ENCODE measurements around the gene KCTD5.
A peak's percentile ranks its signal among the peaks of the same experiment; 100 is the strongest.
"Not testable (repeated sequence)": the region's sequence is repeated elsewhere in the genome, so short reads cannot be mapped to it uniquely, and the experiment has no call there.

KCTD5 gene

DNA sequence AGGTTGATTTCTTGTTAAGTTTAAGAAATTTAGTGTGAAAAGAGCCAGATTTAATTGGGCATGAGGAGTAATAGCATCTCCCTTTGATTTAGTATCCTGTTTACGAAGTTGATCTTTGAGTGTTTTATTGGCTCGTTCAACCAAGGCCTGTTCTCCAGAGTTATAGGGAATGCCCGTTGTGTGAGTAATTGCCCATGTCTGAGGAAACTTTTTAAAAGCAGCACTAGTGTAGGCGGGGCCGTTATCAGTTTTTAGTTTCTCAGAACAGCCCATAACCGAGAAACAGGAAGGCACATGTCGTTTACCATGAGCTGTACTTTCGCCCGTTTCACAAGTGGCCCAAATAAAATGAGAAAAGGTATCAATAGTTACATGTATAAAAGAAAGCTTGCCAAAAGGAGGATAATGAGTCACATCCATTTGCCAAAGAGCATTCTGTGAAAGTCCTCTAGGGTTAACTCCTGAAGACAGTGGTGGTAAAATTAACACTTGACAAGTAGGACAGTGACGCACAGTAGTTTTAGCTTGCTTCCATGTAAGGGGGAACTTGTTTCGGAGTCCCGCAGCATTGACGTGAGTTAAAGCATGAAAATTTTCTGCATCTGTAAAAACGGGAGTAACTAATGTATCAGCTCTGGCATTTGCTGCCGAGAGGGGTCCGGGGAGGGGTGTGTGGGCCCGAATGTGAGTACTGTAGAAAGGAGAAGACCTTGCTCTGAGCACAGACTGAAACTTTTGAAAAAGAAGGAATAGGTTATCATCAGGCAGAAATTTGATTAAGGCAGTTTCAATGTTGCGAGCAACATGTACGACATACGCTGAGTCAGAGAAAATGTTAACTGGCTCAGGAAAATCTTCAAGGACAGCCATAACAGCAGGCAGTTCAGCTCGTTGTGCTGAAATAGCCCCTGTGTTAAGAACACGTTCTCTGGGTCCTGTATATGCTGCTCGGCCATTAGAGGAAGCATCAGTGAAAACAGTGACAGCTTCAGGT is 18.5 kb upstream of the KCTD5 start:
- Mint-ChIP-seq H3K4me3 (peak overlapping the region; percentile 67), H3K36me3 (ENCODE audit: low read depth) (peaks cover 18% of the 10 kb centered on the region)

DNA sequence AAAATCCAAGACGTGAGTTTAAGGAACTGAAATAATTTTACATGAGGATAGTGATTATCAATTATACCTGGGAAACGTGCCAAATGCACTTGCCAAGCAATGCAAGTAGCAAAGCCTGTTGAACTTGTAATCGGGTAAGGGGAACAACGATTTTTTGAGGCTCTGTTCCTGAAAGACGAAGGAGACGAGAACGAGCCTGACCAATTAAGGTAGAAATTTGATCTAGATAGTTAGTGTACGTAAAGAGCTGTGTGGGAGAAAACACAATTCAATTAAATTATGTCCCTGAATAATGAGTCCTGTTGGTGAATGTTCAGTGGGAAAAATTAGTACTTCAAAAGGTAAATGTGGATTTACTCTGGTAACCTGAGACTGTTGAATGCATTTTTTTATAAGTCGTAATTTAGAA is 17.7 kb upstream of the KCTD5 start:
- H3K4me1 Mint-ChIP-seq (ENCODE audit: low read depth): peaks cover 26% of the 10 kb centered on the region
- DNase-seq (ENCODE audit: low spot score): no peak
- H3K27ac Mint-ChIP-seq: peak overlapping the region; percentile 96
- H3K4me3 Mint-ChIP-seq: peak overlapping the region; percentile 67
- peaks cover 22% of the 10 kb centered on the region for H3K36me3 Mint-ChIP-seq (ENCODE audit: low read depth)
- H3K9me3 Mint-ChIP-seq: no peaks in the 10 kb centered on the region
- no peaks in the 10 kb centered on the region for H3K27me3 Mint-ChIP-seq (ENCODE audit: low read depth)

More for the DNA sequence above, 18.5 kb upstream of the KCTD5 start:
- peak; percentile 77 for DNase-seq (ENCODE audit: low spot score)
- peak overlapping the region; percentile 96 for H3K27ac Mint-ChIP-seq
- H3K27me3 Mint-ChIP-seq (ENCODE audit: low read depth): no peaks in the 10 kb centered on the region
- H3K4me1 Mint-ChIP-seq (ENCODE audit: low read depth): peaks cover 24% of the 10 kb centered on the region
- H3K9me3 Mint-ChIP-seq: no peaks in the 10 kb centered on the region

DNA sequence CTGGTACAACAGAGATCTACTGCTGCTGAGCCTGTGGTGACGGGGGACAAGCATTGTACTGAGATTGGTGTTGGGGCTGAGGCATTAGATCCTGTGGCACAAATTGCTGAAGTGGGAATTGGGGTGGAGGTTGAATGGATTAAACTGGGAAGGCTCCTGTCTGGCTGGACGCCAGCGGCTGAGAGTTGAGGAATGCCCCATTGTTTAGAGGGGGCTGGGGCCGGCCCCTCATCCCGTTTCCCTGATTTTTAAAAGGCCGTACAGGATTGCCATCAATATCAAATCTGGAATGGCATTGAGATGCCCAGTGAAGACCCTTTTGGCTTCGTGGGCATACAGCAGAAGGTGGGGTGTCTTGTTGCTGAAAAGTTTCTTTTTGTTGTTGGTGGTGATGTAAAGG is 15.7 kb upstream of the KCTD5 start:
- H3K9me3 Mint-ChIP-seq; DNase-seq (ENCODE audit: low spot score); H3K4me3 Mint-ChIP-seq; H3K27me3 Mint-ChIP-seq (ENCODE audit: low read depth); H3K27ac Mint-ChIP-seq: not testable (repeated sequence)
- peaks cover 31% of the 10 kb centered on the region for H3K4me1 Mint-ChIP-seq (ENCODE audit: low read depth)
- H3K36me3 Mint-ChIP-seq (ENCODE audit: low read depth): peaks cover 24% of the 10 kb centered on the region

DNA sequence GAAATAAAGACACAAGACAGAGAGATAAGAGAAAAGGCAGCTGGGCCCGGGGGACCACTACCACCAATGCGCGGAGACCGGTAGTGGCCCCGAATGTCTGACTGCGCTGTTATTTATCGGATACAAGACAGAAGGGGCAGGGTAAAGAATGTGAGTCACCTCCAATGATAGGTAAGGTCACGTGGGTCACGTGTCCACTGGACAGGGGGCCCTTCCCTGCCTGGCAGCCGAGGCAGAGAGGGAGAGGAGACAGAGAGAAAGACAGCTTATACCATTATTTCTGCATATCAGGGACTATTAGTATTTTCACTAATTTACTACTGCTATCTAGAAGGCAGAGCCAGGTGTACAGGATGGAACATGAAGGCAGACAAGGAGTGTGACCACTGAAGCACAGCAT is 12.7 kb upstream of the KCTD5 start:
- H3K27me3 Mint-ChIP-seq (ENCODE audit: low read depth); H3K9me3 Mint-ChIP-seq; DNase-seq (ENCODE audit: low spot score): not testable (repeated sequence)
- H3K4me1 Mint-ChIP-seq (ENCODE audit: low read depth): peaks cover 24% of the 10 kb centered on the region
- peak overlapping the region; percentile 52 for H3K27ac Mint-ChIP-seq
- H3K4me3 Mint-ChIP-seq: peak overlapping the region; percentile 65
- peaks cover 14% of the 10 kb centered on the region for H3K36me3 Mint-ChIP-seq (ENCODE audit: low read depth)

DNA sequence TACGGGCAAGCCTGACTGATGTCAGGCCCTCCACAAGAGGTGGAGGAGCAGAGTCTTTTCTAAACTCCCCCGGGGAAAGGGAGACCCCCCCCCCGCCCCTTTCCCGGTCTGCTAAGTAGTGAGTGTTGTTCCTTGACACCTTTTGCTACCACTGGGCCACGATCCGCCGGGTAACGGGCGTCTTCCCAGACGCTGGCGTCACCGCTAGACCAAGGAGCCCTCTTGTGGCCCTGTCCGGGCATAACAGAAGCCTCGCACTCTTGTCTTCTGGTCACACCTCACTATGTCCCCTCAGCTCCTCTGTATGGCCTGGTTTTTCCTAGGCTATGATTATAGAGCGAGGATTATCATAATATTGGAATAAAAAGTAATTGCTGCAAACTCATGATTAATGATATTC is 12.3 kb upstream of the KCTD5 start:
- peak overlapping the region; percentile 60 for H3K27ac Mint-ChIP-seq
- not testable (repeated sequence) for H3K9me3 Mint-ChIP-seq; H3K27me3 Mint-ChIP-seq (ENCODE audit: low read depth)
- DNase-seq (ENCODE audit: low spot score): peak; percentile 62
- peaks cover 24% of the 10 kb centered on the region for H3K4me1 Mint-ChIP-seq (ENCODE audit: low read depth)
- peaks cover 11% of the 10 kb centered on the region for H3K36me3 Mint-ChIP-seq (ENCODE audit: low read depth)
- peak overlapping the region; percentile 65 for H3K4me3 Mint-ChIP-seq

DNA sequence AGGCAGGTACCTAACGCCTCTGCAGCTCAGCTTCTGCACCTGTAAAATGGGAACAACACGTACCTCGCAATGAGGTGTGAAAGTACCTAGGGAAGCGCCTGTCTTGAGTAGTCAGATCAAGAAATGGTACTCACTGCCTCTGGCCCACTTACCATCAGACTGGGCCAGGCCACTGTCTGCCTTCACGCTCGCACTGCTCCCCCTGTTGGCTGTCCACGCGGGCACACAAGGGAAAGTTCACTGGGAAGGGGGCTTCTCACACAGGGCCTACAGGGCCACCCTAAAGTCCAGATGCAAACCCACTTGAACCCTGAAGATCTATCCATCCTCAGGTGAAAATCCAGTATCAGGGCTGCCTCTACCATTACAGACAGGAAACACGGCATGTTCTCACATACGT is 11.1 kb upstream of the KCTD5 start:
- not testable (repeated sequence) for DNase-seq (ENCODE audit: low spot score); H3K9me3 Mint-ChIP-seq; H3K27ac Mint-ChIP-seq; H3K27me3 Mint-ChIP-seq (ENCODE audit: low read depth)
- Mint-ChIP-seq H3K36me3 (ENCODE audit: low read depth) (peaks cover 11% of the 10 kb centered on the region), H3K4me1 (ENCODE audit: low read depth) (peaks cover 25% of the 10 kb centered on the region), H3K4me3 (peak overlapping the region; percentile 24)

DNA sequence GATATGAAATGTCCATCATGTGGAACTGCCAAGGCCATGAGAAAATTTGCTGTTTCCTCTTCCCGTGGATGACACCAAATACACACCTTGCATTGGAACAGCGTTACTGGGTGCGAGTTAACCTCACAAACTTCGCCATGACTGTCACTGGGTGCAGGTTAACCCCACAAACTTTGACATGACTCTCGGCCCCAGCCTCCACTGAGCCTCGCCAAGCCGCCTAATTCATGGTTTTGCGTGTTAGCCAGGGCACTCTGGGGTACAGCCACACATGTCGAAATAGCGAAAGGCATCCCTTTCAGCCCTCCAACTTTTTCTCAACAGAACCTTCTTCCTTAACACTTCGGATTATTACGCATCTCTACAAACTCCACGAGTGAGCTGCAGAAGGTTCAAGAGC is 10.6 kb upstream of the KCTD5 start:
- Mint-ChIP-seq H3K27me3 (ENCODE audit: low read depth) (no peaks in the 10 kb centered on the region), H3K9me3 (no peaks in the 10 kb centered on the region), H3K4me1 (ENCODE audit: low read depth) (peaks cover 24% of the 10 kb centered on the region), H3K27ac (no peak overlapping the region), H3K4me3 (peak overlapping the region; percentile 85), H3K36me3 (ENCODE audit: low read depth) (peaks cover 11% of the 10 kb centered on the region)
- DNase-seq (ENCODE audit: low spot score): no peak

DNA sequence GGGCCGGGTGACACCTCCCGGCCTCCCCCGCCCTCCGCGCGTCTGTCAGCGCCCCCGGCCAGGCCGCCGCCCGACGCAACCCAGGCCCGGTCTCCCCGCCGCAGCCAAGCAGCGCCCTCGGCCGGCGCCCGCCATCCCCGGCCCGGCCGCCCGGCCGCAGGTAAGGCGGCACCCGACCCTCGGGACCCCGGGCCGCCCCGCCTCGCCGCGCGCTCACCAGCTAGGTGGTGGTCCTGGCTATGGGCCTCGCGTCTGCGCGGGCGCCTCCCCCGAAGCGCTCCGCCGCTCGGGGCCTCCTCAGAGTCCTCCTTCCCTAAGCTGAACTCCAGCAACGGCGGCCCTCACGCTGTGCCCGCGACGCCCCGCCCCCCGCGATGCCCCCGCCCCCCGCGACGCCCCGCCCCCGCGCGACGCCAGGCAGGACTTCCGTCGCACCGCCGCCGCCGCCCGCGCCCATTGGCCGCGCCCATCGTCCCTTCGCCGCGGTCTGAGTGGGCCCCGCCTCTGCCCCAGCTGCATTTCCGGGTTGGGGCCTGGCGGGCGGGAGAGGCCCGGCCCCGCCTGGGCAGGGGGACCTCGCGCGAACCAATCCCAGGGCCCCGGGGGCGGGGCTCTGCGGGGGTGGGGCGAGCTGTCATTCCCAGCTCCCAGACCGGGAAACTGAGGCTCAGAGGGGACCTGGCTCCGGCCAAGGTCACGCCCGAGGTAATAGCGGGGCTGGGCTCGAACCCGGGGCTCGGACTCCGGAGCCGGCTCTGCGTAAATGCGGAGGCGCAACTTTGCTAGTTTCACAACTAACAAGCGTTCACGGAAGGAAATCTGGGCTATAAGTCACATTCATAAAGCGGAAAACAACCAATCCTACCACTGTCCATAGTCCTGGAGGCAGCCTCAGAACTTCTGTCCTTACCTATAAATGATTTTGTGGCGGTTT is 9.0 kb upstream of the KCTD5 start:
- peak; percentile 97 for DNase-seq (ENCODE audit: low spot score)

DNA sequence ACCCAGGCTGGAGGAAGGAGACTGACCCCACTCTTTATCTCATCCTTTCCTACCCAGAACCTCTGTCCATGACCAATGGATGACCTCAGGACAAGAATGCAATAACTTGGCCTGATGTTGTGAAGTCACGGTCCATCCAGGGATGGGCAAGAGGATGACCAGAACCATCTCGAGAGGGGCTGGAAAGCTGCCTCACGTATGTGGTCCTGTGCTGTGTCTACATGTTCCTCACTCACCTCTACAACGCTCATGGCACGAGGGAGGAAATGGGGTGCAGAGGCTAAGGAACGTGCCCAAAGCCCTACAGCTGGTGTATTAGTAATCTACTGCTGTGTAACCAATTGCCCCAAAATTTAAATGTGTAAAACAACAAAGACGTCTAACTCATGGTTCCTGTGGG is 7.3 kb upstream of the KCTD5 start:
- H3K9me3 Mint-ChIP-seq: no peaks in the 10 kb centered on the region
- peaks cover 19% of the 10 kb centered on the region for H3K4me1 Mint-ChIP-seq (ENCODE audit: low read depth)
- peak overlapping the region; percentile 15 for H3K27ac Mint-ChIP-seq
- no peaks in the 10 kb centered on the region for H3K27me3 Mint-ChIP-seq (ENCODE audit: low read depth)
- no peak overlapping the region for H3K4me3 Mint-ChIP-seq
- H3K36me3 Mint-ChIP-seq (ENCODE audit: low read depth): peaks cover under 1% of the 10 kb centered on the region
- DNase-seq (ENCODE audit: low spot score): no peak

More for the DNA sequence above, 9.0 kb upstream of the KCTD5 start:
- Mint-ChIP-seq H3K4me3 (peak overlapping the region; percentile 84), H3K4me1 (ENCODE audit: low read depth) (peaks cover 24% of the 10 kb centered on the region), H3K27me3 (ENCODE audit: low read depth) (no peaks in the 10 kb centered on the region), H3K27ac (peak overlapping the region; percentile 88), H3K36me3 (ENCODE audit: low read depth) (peaks cover 10% of the 10 kb centered on the region), H3K9me3 (no peaks in the 10 kb centered on the region)

DNA sequence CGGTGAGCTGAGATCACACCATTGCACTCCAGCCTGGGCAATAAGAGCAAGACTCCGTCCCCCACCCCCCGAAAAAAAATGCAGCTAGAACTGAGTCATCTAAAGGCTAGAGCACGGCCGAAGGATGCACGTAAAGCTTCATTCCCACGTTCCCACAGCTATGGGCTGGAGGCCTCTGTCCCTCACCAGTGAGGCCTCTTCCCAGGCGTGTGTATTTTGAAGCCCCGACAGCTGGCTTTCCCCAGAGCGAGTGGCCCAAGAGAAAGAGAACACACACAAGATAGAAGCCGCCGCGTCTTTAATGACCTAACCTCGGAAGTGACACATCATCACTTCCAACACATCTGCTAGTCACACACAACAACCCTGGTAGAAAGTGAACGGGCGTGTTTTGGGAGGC is 6.6 kb upstream of the KCTD5 start:
- H3K4me1 Mint-ChIP-seq (ENCODE audit: low read depth): peaks cover 14% of the 10 kb centered on the region
- H3K27me3 Mint-ChIP-seq (ENCODE audit: low read depth): no peaks in the 10 kb centered on the region
- DNase-seq (ENCODE audit: low spot score): no peak
- H3K4me3 Mint-ChIP-seq: no peak overlapping the region
- peaks cover 5% of the 10 kb centered on the region for H3K36me3 Mint-ChIP-seq (ENCODE audit: low read depth)
- no peak overlapping the region for H3K27ac Mint-ChIP-seq
- no peaks in the 10 kb centered on the region for H3K9me3 Mint-ChIP-seq

DNA sequence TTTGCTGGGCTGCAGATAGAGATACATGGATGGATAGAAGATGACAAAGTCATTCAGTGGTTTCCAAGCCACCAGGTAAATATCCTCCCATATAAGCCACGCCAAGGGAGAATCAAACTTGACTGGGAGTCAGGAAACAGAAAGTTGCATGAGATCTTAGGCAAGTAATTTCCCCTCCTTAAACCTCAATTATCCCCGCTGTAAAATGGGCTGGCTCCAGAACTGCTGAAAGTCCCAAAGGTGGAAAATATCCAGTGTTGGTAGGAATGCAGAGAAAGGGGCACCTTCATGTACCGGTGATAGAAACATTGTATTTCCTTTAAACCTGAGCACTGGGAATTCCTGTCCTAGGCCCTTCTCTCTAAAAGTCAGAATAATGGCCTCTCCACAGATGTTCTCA is 5.4 kb upstream of the KCTD5 start:
- not testable (repeated sequence) for H3K4me3 Mint-ChIP-seq; DNase-seq (ENCODE audit: low spot score); H3K36me3 Mint-ChIP-seq (ENCODE audit: low read depth); H3K27me3 Mint-ChIP-seq (ENCODE audit: low read depth); H3K27ac Mint-ChIP-seq; H3K9me3 Mint-ChIP-seq
- peaks cover 13% of the 10 kb centered on the region for H3K4me1 Mint-ChIP-seq (ENCODE audit: low read depth)

DNA sequence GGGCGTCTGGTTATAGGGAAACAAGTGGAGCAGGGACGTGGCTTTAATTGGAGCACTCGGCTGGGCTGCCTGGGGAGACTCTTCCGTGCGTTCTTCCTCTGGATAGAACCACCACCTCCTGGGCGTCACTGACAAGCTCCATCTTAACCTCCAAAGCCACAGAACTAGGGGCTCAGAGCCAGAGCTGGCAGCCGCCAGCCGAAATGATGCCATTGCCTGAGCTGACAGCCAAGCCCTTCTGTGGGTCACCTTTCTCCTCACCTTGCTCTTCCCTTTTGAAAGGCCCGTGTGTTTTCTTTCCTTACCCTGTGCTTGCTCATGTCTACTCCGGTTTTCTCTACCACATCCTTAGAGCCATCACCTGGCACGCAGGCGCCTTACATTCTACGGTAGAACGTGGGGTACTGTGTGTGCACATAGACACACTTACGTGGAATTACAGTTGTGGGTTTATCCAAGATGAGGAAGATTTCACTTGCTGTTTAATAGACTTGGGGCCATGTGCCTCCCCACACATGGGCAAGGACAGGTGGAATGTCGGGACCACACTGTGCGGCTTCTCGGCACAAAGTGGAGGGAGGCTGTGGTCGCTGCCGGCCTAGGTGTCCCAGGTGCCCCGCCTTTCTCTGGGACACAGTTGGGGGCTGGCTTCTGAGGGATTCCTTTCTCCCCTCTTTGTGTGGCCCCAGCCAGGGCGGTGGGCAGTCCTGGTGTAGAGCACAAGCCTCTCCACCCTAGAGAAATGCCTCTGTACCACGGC is 3.9 kb upstream of the KCTD5 start:
- H3K27me3 Mint-ChIP-seq (ENCODE audit: low read depth); H3K36me3 Mint-ChIP-seq (ENCODE audit: low read depth); H3K9me3 Mint-ChIP-seq; H3K27ac Mint-ChIP-seq; H3K4me3 Mint-ChIP-seq; DNase-seq (ENCODE audit: low spot score): not testable (repeated sequence)
- peaks cover 10% of the 10 kb centered on the region for H3K4me1 Mint-ChIP-seq (ENCODE audit: low read depth)

DNA sequence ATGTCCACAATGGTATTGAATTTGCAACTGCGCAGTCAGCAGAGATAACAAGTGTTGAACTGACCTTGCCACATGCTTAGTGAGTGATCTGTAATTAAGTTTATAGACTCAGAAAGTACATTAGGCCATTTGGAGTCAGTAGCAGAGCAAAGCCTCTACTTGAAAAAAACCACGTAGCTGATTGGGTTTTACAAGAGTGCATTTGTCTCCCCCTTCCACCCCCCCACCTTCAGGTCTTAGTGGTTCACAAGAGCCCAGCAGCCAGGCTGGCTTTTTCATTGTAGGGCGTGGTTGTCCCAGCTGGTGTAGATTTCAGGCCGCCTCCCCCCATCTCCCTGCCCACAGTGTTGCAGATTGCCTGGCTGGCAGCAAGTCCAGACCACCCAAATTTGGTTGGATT is 2.4 kb upstream of the KCTD5 start:
- not testable (repeated sequence) for DNase-seq (ENCODE audit: low spot score); H3K27me3 Mint-ChIP-seq (ENCODE audit: low read depth); H3K4me3 Mint-ChIP-seq; H3K9me3 Mint-ChIP-seq; H3K27ac Mint-ChIP-seq
- peaks cover 11% of the 10 kb centered on the region for H3K36me3 Mint-ChIP-seq (ENCODE audit: low read depth)
- peaks cover 11% of the 10 kb centered on the region for H3K4me1 Mint-ChIP-seq (ENCODE audit: low read depth)

Data from T-helper 2 cell treated with Interferon-gamma antibody and Interleukin-4, amounts not matched to agents 5 μg/mL and 100 μg/mL, for 36 hours (primary cell).